Measurements from ENCODE around the gene SGK1.

DNA sequence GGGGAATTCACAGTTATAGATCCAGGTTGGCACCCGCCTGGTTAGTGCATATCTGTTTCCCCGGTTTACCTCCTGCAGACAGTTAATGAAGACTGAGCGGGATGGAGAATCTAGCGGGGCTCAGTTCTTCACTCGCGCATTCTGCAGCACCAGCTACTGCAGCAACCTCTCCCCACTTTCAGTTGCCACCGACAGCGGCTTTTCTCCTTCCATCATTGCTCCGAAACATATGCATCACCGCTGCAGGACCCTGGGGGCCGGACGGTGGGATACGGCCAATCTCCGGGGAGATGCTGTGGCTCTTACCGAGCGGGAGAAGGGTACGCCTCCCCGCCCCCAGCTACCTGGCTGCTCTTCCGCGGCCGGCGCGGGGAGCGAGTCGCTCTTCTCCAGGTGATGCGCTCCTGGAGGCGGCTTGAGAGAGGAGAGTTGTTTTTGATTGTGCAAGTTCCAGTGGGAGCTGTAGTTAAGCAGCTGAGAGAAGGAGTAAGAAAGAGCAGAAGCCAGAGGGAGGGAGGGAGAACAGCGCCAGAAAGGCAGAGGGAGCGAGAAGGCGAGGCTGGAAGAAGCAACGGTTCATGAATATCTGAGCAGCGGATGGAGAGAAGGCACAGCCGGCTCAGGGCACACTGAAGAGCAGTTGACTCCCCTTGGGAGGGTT lies at the start of gene SGK1:
- TF ChIP-seq EZH2 (IDR thresholded peaks at IDR 0.05): no peak
- TF ChIP-seq POLR2AphosphoS5 (IDR thresholded peaks at IDR 0.05; ENCODE audit: borderline replicate concordance, low read depth, low read length): no peak
- TF ChIP-seq FOXP2 (optimal IDR thresholded peaks at IDR 0.05; ENCODE audit: control extremely low read depth, extremely low read length, insufficient read depth): no peak
